Right atrium auricular region (tissue), 2 donors: ENCODE data around the gene TRPM3. TPM values are rescaled to one million over a fixed set of nuclear protein-coding genes. Genes with fewer than 3 reads are reported as not detected.

Experiments used
- DNase-seq: peaks from one replicate; pipeline ENCODE4 v3.0.0-alpha.2; 2019; ENCODE audit warnings: low spot score
- H3K27ac ChIP-seq, 2 donors: fragments of 200-600 bp; sonication (generic); 1 replicate in 1 of 2; 2 replicates in 1 of 2; pipeline ENCODE4 v1.5.1; 2016 to 2019
- H3K27me3 ChIP-seq, 2 donors: fragments of 200-600 bp; sonication (generic); one replicate each; pipeline versions ENCODE4 v1.5.1 to v1.6.0; 2017 to 2019
- H3K36me3 ChIP-seq: fragments of 200-600 bp; sonication (generic); one replicate; pipeline ENCODE4 v1.5.1; 2016
- H3K4me1 ChIP-seq, 2 donors: fragments of 200-600 bp; sonication (generic); one replicate each; pipeline versions ENCODE4 v1.5.1 to v1.6.0; 2017 to 2019
- H3K4me3 ChIP-seq, 2 donors: fragments of 200-600 bp; sonication (generic); 1 replicate in 1 of 2; 2 replicates in 1 of 2; pipeline ENCODE4 v1.5.1; 2017 to 2019; ENCODE audit warnings: mild to moderate bottlenecking in 1 of 2, moderate library complexity in 1 of 2
- H3K9me3 ChIP-seq, 2 donors: fragments of 200-600 bp; sonication (generic); one replicate each; pipeline ENCODE4 v1.5.1; 2019
- total RNA-seq, 2 donors: library from RNA; depleted of rRNA; stranded (reverse); fragments of >200 nt; gene quantifications; one replicate each; pipeline ENCODE4 v1.1.0, GENCODE V29; 2016
- TF ChIP-seq, protein P1 (sequence below), 2 donors: fragments of 200-600 bp; sonication (generic); IDR thresholded peaks; one replicate each; pipeline ENCODE4 v1.5.1; 2019; ENCODE audit warnings: antibody characterized with exemption in 2 of 2

The TRPM3 gene
- total RNA-seq, 2 donors from 2014 or later = 0.59 to 1.5 TPM

DNA sequence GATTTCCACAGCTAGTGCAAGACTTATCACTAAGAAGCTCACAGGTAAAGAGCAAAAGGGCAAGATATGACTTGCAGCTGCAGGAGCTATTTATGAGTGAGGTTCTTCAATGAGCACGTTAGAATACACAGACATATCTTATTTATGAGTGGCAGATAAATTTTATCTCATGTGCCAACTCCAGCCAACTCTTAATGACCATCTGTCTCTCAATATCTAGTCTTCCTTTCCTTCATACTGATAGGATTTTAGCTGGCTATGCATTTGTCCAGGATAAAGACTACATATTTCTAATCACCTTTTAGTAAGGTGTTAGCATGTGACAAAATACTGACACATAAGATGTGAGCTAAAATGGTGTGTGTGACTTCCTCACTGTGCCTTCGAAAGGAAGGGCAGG is 304.5 kb downstream of the TRPM3 start:
- Histone ChIP-seq H3K4me1 (no peaks in the 10 kb centered on the region), H3K4me3 (no peak overlapping the region), H3K36me3 (no peaks in the 10 kb centered on the region), H3K27ac (no peak overlapping the region), H3K9me3 (no peaks in the 10 kb centered on the region), H3K27me3 (no peaks in the 10 kb centered on the region)
- DNase-seq = no peak
- TF ChIP-seq, protein P1, sequence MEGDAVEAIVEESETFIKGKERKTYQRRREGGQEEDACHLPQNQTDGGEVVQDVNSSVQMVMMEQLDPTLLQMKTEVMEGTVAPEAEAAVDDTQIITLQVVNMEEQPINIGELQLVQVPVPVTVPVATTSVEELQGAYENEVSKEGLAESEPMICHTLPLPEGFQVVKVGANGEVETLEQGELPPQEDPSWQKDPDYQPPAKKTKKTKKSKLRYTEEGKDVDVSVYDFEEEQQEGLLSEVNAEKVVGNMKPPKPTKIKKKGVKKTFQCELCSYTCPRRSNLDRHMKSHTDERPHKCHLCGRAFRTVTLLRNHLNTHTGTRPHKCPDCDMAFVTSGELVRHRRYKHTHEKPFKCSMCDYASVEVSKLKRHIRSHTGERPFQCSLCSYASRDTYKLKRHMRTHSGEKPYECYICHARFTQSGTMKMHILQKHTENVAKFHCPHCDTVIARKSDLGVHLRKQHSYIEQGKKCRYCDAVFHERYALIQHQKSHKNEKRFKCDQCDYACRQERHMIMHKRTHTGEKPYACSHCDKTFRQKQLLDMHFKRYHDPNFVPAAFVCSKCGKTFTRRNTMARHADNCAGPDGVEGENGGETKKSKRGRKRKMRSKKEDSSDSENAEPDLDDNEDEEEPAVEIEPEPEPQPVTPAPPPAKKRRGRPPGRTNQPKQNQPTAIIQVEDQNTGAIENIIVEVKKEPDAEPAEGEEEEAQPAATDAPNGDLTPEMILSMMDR (IDR thresholded peaks at IDR 0.05) = no peak

DNA sequence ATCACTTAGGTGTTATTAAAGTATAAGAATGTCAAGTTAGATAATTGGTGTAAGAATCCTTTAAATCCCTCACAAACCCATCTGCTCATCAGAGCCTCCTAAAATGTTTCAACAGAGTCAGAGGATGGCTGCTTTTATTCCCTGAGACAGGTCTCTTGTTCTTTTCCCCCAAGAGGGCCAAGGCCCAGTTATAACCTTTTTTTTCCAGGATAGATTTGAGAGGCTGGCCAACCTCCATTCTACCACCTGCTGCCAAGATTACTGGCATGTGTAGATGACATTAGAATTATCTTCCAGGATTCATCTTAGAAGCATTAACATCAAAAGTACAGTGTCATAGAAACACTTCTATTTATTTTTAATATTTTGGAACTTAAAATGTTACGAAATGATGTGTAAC is 305.1 kb downstream of the TRPM3 start:
- H3K27me3 ChIP-seq = no peaks in the 10 kb centered on the region
- H3K9me3 ChIP-seq = no peaks in the 10 kb centered on the region
- no peaks in the 10 kb centered on the region for H3K4me1 ChIP-seq
- H3K4me3 ChIP-seq = no peak overlapping the region
- no peak overlapping the region for H3K27ac ChIP-seq
- TF ChIP-seq, protein P1 (IDR thresholded peaks at IDR 0.05) = no peak
- no peaks in the 10 kb centered on the region for H3K36me3 ChIP-seq
- no peak for DNase-seq

DNA sequence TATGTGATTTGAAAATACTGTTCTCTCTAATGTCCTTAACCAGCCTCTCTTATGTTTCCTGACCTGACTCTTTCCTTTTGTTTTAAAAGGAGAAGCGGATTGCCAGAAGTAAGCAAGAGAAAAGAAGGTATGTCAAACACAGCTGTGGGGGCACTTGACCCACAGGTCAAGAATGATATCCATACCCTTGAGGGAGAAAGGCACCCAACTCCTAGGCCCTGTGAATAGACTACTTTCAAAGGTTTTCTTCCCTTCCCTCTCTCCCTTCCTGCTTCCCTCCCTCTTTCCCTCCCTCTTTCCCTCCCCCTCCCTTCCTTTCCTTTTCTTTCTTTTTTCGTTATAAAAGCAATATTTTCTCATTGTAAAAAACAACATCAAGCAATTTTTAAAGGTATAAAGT is 306.8 kb downstream of the TRPM3 start:
- Histone ChIP-seq H3K36me3 (no peaks in the 10 kb centered on the region), H3K9me3 (no peaks in the 10 kb centered on the region), H3K4me3 (no peak overlapping the region), H3K27ac (no peak overlapping the region), H3K4me1 (no peaks in the 10 kb centered on the region), H3K27me3 (no peaks in the 10 kb centered on the region)
- TF ChIP-seq, protein P1 (IDR thresholded peaks at IDR 0.05) = no peak
- DNase-seq = no peak

DNA sequence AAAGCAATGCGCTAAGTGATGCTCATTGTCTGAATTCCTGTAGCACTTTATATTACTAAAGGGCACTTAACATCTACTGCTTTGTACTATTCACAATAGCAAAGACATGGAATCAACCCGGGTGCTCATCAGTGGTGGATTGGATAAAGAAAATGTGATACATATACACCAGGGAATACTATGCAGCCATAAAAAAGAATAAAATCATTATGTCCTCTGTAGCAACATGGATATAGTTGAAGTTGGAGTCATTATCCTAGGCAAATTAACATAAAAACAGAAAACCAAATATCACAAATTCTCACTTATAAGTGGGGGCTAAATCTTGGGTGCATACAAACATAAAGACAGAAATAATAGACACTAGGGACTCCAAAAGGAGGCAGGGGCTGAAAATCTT is 308.3 kb downstream of the TRPM3 start:
- Histone ChIP-seq H3K4me3 (no peak overlapping the region), H3K27me3 (no peaks in the 10 kb centered on the region), H3K9me3 (no peaks in the 10 kb centered on the region), H3K36me3 (no peaks in the 10 kb centered on the region), H3K27ac (no peak overlapping the region), H3K4me1 (no peaks in the 10 kb centered on the region)
- TF ChIP-seq, protein P1 (IDR thresholded peaks at IDR 0.05) = no peak
- no peak for DNase-seq

DNA sequence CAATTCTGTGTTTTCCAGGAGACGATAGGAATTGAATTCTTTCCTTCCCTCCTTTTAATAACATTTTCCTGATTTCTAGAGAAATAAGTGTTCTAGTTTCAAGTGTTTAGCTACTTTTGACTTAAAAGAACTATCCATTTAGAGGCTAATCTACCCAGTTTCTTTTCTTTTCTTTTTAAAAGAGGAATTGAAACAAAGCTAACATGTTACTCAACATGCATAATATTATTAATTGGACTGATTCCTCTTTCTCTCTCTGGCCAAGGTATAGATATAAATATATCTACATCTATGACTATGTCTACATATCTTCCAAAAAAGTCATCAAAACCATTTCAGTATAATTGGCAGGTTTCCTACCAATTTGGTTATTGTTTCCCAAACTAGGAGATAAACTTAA is 309.8 kb downstream of the TRPM3 start:
- Histone ChIP-seq H3K36me3 (no peaks in the 10 kb centered on the region), H3K9me3 (no peaks in the 10 kb centered on the region), H3K27ac (no peak overlapping the region), H3K4me1 (no peaks in the 10 kb centered on the region), H3K4me3 (no peak overlapping the region), H3K27me3 (no peaks in the 10 kb centered on the region)
- DNase-seq = no peak
- TF ChIP-seq, protein P1 (IDR thresholded peaks at IDR 0.05) = no peak

DNA sequence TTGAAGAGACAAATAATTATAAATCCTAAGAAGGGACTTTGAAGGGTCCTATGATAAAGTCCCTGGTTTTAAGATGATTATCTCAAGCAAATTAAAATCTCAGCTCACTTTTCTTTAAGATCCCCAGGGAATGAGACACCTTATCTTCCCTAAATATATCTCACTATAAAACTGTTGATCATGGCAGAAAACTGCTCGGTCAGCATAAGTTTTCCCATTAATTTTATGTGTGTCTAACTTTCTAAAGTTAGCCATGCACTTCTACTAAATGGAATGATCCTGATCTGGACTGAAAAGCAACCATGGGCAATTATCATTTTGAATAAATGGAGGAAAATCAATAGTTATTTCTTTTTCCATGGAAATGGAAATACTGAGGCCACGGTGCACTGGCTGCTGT is 314.5 kb downstream of the TRPM3 start:
- Histone ChIP-seq H3K4me3 (no peak overlapping the region), H3K27me3 (no peaks in the 10 kb centered on the region), H3K9me3 (no peaks in the 10 kb centered on the region), H3K36me3 (no peaks in the 10 kb centered on the region), H3K4me1 (no peaks in the 10 kb centered on the region), H3K27ac (no peak overlapping the region)
- DNase-seq = no peak
- TF ChIP-seq, protein P1 (IDR thresholded peaks at IDR 0.05) = no peak
